Progenitor cell of endocrine pancreas (in vitro differentiated cells): Measurements from ENCODE around the gene DLL1. TPM values are rescaled to one million over a fixed set of nuclear protein-coding genes. Genes with fewer than 3 reads are reported as not detected.

ENCODE experiments used
- DNase-seq: peaks from one replicate; pipeline ENCODE4 v3.0.0; 2021; ENCODE audit warnings: low spot score; ENCODE audit not compliant: unreplicated experiment
- H3K27ac Mint-ChIP-seq: 2 replicates; pipeline ENCODE4 v1.8.0; 2021; ENCODE audit warnings: mild to moderate bottlenecking, moderate library complexity, mixed read lengths
- H3K27me3 Mint-ChIP-seq: 2 replicates; pipeline ENCODE4 v1.8.0; 2021; ENCODE audit warnings: mixed read lengths
- H3K36me3 Mint-ChIP-seq: 2 replicates; pipeline ENCODE4 v1.8.0; 2022; ENCODE audit warnings: mixed read lengths; ENCODE audit not compliant: insufficient read depth
- H3K4me1 Mint-ChIP-seq: 2 replicates; pipeline ENCODE4 v1.8.0; 2021; ENCODE audit warnings: low read depth, mixed read lengths
- H3K4me3 Mint-ChIP-seq: 2 replicates; pipeline ENCODE4 v1.8.0; 2021; ENCODE audit warnings: low read depth, mild to moderate bottlenecking, moderate library complexity, mixed read lengths
- H3K9me3 Mint-ChIP-seq: 2 replicates; pipeline ENCODE4 v1.8.0; 2021; ENCODE audit warnings: low read depth, mixed read lengths
- CTCF ChIP-seq: fragments of 200-600 bp; sonication (generic); IDR thresholded peaks from one replicate; pipeline ENCODE4 v1.5.0; 2021; ENCODE audit warnings: antibody characterized with exemption, mild to moderate bottlenecking; ENCODE audit not compliant: unreplicated experiment
- total RNA-seq: library from RNA; stranded (reverse); gene quantifications from 2 replicates; pipeline ENCODE4 v1.2.1, GENCODE V29; 2021

DLL1 gene
- total RNA-seq, 1 donor from 2014 or later, result 75.3 TPM

GRCh38 chr6:170280689-170281045 is 10.2 kb downstream of the DLL1 start:
- Mint-ChIP-seq H3K9me3 (no peaks in the 10 kb centered on the region), H3K4me1 (peaks cover 3% of the 10 kb centered on the region), H3K27me3 (peaks cover 3% of the 10 kb centered on the region), H3K36me3 (peaks cover 36% of the 10 kb centered on the region), H3K27ac (no peak overlapping the region), H3K4me3 (no peak overlapping the region)
- DNase-seq, result no peak
- no peak for TF ChIP-seq CTCF

- no peak overlapping the region for H3K4me3 Mint-ChIP-seq
- no peak for TF ChIP-seq CTCF
- no peak for DNase-seq
- H3K27ac Mint-ChIP-seq, result no peak overlapping the region
- no peaks in the 10 kb centered on the region for H3K9me3 Mint-ChIP-seq
- peaks cover 3% of the 10 kb centered on the region for H3K4me1 Mint-ChIP-seq
- H3K27me3 Mint-ChIP-seq, result peaks cover 7% of the 10 kb centered on the region
- peaks cover 34% of the 10 kb centered on the region for H3K36me3 Mint-ChIP-seq
Observed at GRCh38 chr6:170279977-170280688, 10.7 kb downstream of the DLL1 start.

- H3K9me3 Mint-ChIP-seq, result no peaks in the 10 kb centered on the region
- no peak overlapping the region for H3K27ac Mint-ChIP-seq
- H3K27me3 Mint-ChIP-seq, result peaks cover 7% of the 10 kb centered on the region
Observed at GRCh38 chr6:170279426-170279825, 11.5 kb downstream of the DLL1 start.

GRCh38 chr6:170278743-170279094 is 12.2 kb downstream of the DLL1 start:
- H3K27ac Mint-ChIP-seq, result no peak overlapping the region
- peaks cover 3% of the 10 kb centered on the region for H3K4me1 Mint-ChIP-seq
- H3K36me3 Mint-ChIP-seq, result peaks cover 25% of the 10 kb centered on the region
- H3K27me3 Mint-ChIP-seq, result peaks cover 13% of the 10 kb centered on the region
- H3K9me3 Mint-ChIP-seq, result no peaks in the 10 kb centered on the region
- no peak for DNase-seq
- TF ChIP-seq CTCF, result no peak
- H3K4me3 Mint-ChIP-seq, result no peak overlapping the region

More at GRCh38 chr6:170279426-170279825, 11.5 kb downstream of the DLL1 start:
- no peak for DNase-seq
- TF ChIP-seq CTCF, result no peak
- H3K36me3 Mint-ChIP-seq, result peaks cover 28% of the 10 kb centered on the region
- H3K4me1 Mint-ChIP-seq, result peaks cover 3% of the 10 kb centered on the region
- H3K4me3 Mint-ChIP-seq, result no peak overlapping the region

GRCh38 chr6:170277893-170278742 is 12.8 kb downstream of the DLL1 start:
- Mint-ChIP-seq H3K27ac (no peak overlapping the region), H3K27me3 (peaks cover 16% of the 10 kb centered on the region), H3K36me3 (peaks cover 23% of the 10 kb centered on the region), H3K9me3 (no peaks in the 10 kb centered on the region), H3K4me1 (peaks cover 3% of the 10 kb centered on the region), H3K4me3 (no peak overlapping the region)
- no peak for TF ChIP-seq CTCF
- DNase-seq, result no peak
